ENCODE data around the gene SPTBN1. TPM values are rescaled to one million over a fixed set of nuclear protein-coding genes. Genes with fewer than 3 reads are reported as not detected.
A peak's percentile ranks its signal among the peaks of the same experiment; 100 is the strongest.

SPTBN1 gene
- total and polyA plus RNA-seq, 2 of the 4 experiments (the other 2 are of a cell fraction) = 49.1 to 241 TPM

GRCh38 chr2:54499661-54500060 is 43.5 kb downstream of the SPTBN1 start:
- H2BK120ac ChIP-seq (ENCODE audit: low read depth, low read length) = no peak overlapping the region

More at GRCh38 chr2:54499661-54500060, 43.5 kb downstream of the SPTBN1 start:
- Histone ChIP-seq H3K9me1 (ENCODE audit: insufficient read depth, low read length) (peaks cover 15% of the 10 kb centered on the region), H3K56ac (ENCODE audit: extremely low read depth, insufficient read depth, low read length) (no peak overlapping the region), H2AFZ (replicated peaks; ENCODE audit: low read length, poor library complexity) (no peak overlapping the region), H4K5ac (ENCODE audit: low read depth, low read length) (no peak overlapping the region), H3K14ac (replicated peaks; ENCODE audit: low read depth, low read length) (no peak overlapping the region), H4K91ac (ENCODE audit: insufficient read depth, low read depth, low read length) (no peak overlapping the region), H3K4me2 (ENCODE audit: low read depth, low read length) (no peak overlapping the region), H4K8ac (ENCODE audit: low read depth in 2 of 2, low read length in 2 of 2) (no peak overlapping the region), H3K4me1 (ENCODE audit: control insufficient read depth, insufficient read depth, low read length) (peaks cover 10% of the 10 kb centered on the region), H2BK5ac (ENCODE audit: low read depth, low read length, poor library complexity, severe bottlenecking) (no peak overlapping the region), H2BK15ac (ENCODE audit: low read depth, low read length) (no peak overlapping the region), H2BK20ac (ENCODE audit: low read depth, low read length) (no peak overlapping the region), H3K9me3 (ENCODE audit: control insufficient read depth, insufficient read depth, low read length) (no peaks in the 10 kb centered on the region), H3K23ac (ENCODE audit: low read depth, low read length) (no peak overlapping the region), H3K36me3 (ENCODE audit: control insufficient read depth, insufficient read depth, low read length) (0 out of 2 replicates have a peak, but pooled peaks cover 1% of the 10 kb centered on the region), H3K4ac (ENCODE audit: low read depth, low read length) (no peak overlapping the region), H3K79me1 (ENCODE audit: low read depth in 1 of 2, low read length in 2 of 2) (peaks cover 50 to 86% of the 10 kb centered on the region in 2 experiments), H3K18ac (ENCODE audit: low read depth, low read length) (no peak overlapping the region), H3K4me3 (ENCODE audit: insufficient read depth, low read depth, low read length) (no peak overlapping the region), H3K27ac (ENCODE audit: insufficient read depth, low read length) (no peak overlapping the region), H2AK5ac (ENCODE audit: low read depth, low read length) (no peak overlapping the region), H4K20me1 (ENCODE audit: insufficient read depth, low read length) (peaks cover 58% of the 10 kb centered on the region), H3K9ac (ENCODE audit: low read depth, low read length) (no peak overlapping the region), H2AK9ac (replicated peaks; ENCODE audit: low read depth, low read length, poor library complexity) (no peak overlapping the region), H3K27me3 (ENCODE audit: control insufficient read depth, insufficient read depth, low read length) (no peaks in the 10 kb centered on the region)
- in situ Hi-C loops (cut with MboI; ENCODE audit: low sequenced_read_pairs) (no loop called here), dilution Hi-C loops (cut with HindIII; ENCODE audit: low sequenced_read_pairs, unreplicated experiment) (no loop called here), intact Hi-C loops (cut with micrococcal nuclease) (no loop called here)
- no TSS peak for BruUV-seq (replicated peaks)
- 60% methylated on average over 1 of the region's 2 CpGs; no CpG with 5 or more reads in 1 of the 2 experiments for WGBS, 2 experiments (ENCODE audit: extremely low coverage in 2 of 2, insufficient read length in 1 of 2)
- TF ChIP-seq FOS (IDR thresholded peaks at IDR 0.05; ENCODE audit: low read depth, low read length) = no peak
- no peak for TF ChIP-seq RFX5 (IDR thresholded peaks at IDR 0.05; ENCODE audit: low read depth, low read length)
- no peak for TF ChIP-seq MAFK (IDR thresholded peaks at IDR 0.05; ENCODE audit: low read depth, low read length)
- TF ChIP-seq SMC3 (IDR thresholded peaks at IDR 0.05; ENCODE audit: low read depth, low read length) = no peak
- no peak for TF ChIP-seq CTCF (conservative IDR thresholded peaks at IDR 0.05; ENCODE audit: low read depth, low read length)
- DNase-seq = peak; percentile 31
- no peak for ATAC-seq (ENCODE audit: low read depth)
- CTCF ChIA-PET = no interaction called here
- POLR2A ChIA-PET (ENCODE audit: unreplicated experiment) = no interaction called here

Measured in IMR-90 (cell line).